GM08714 (cell line): Measurements from ENCODE around the gene UBE2N.
"Not testable (repeated sequence)": the region's sequence is repeated elsewhere in the genome, so short reads cannot be mapped to it uniquely, and the experiment has no call there.

Experiments
- H3K4me3 ChIP-seq: fragments of 200-500 bp; sonication (Bioruptor generic); 2 replicates; pipeline ENCODE4 v1.5.1; 2014; ENCODE audit warnings: mild to moderate bottlenecking, low read length, inconsistent platforms
- ZNF274 ChIP-seq: IDR thresholded peaks from 2 replicates; pipeline ENCODE4 v1.6.1; 2012; ENCODE audit warnings: mild to moderate bottlenecking, low read depth, low read length

UBE2N gene

DNA sequence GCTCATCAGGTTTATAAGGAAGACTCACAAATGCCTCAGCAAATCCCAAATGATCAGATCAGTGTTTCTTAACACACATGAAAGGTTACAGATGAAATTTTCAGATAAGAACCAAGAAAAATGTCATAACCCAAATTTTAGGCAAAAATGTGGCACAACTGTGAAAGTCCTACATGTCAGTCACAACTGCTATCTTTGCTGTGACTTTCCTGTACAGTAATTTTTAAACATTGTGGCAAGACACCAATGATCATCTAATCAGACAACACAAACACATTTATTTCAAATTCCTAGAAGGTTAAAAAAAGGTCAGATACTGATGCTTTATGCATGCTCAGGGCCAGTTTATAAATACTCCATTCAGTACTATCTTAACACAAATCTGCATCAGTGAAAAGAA lies 32.9 kb downstream of the UBE2N start:
- no peak overlapping the region for H3K4me3 ChIP-seq
- TF ChIP-seq ZNF274 = no peak

DNA sequence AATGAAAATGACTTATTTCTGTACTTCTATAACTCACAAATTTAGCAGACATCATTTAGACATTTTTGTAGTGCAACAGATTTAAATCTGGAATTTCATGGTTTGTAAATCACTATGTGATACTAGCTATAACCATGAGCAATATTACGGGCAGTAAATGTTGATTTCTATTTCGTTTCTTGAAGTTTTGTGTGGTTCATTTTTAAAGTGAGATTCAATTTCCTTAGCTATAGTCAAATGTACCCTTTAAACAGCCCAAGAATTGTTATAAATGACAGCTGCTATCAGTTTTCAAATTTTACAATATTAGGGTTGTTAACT lies 33.8 kb downstream of the UBE2N start:
- no peak overlapping the region for H3K4me3 ChIP-seq
- no peak for TF ChIP-seq ZNF274

GRCh38 chr12:93407054-93407962 lies 34.4 kb downstream of the UBE2N start:
- no peak for TF ChIP-seq ZNF274
- no peak overlapping the region for H3K4me3 ChIP-seq

DNA sequence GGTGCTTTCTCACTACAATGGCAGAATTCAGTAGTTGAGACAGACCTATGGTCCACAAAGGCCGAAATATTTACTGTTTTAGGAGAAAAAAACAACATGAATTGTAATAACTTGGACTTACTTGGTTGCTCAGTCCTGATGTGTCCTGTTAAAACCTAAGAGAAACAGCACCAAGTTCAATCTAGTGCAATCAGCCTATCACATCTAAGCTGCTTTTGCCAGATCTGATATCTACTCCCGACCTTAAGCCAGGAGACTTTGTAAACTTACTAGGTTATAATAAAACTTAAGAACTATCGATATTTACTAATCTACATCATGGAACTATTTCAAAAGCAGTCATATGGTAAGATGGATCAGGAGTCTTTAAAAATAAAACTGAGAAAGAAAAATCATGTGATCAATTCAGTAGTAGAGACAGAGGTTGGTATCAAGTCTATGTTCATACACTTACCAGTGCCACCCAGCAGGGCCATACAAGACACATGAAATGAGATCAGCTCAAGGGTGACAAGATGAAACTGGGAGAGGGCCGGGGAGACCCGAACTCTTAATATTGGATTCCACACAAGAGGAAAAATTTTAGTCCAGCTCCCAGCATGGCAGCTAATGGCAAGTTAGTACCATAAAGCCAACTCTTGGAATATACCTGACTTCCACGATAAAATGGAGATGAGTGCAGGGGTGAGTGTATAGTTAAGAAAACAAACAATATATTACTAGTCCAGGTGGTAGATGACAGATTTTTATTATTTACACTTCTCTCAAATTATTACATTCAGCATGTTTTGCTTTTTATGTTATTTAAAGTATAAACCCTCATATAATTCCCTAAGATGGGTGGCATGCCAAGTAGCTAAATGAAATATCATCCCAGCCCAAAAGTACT lies 36.5 kb downstream of the UBE2N start:
- no peak overlapping the region for H3K4me3 ChIP-seq
- no peak for TF ChIP-seq ZNF274

- no peak for TF ChIP-seq ZNF274
- H3K4me3 ChIP-seq = no peak overlapping the region
Observed at GRCh38 chr12:93403988-93404803, 37.6 kb downstream of the UBE2N start.

DNA sequence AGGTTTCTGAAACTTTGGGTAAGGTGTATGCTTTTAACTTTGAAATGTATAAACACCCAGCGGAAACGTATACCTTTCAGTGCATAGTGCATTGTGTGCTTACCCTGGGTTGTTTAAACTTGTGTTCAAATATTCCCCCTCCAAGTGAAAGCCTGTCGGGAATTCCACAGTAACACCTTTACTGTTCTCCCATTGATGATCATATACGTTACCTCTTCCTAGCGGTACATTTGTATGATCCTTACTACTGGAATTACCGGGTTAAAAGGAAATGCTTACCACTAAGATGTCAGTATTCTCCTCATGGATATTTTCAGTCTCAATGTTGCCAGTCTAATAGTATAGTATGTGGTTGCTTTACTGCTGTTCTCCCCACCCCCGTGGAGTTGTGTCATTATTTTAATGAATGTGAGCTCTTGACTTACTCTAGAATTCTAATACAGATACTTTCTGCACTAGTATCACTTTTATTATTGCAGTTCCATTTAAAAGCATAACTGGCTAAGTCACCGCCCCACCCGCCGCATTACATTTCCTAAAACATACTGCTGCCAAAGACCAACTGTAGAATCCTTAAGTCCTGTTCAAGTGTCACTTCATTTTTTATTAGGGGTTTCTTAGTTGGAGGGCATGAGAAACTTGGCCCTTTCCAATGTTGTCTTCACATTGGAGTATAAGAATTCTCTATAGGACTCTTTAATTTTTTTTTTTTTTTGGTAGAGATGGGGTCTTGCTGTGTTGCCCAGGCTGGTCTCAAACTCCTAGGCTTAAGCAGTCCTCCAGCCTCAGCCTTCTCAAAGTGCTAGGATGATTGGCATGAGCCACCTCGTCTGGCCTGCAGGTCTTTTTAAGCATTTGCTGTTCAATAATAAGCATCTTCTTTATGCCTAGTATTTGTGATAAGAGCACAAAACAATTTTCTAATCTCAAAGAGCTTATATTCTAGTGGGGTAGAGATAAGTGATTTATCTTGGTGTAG lies 39.1 kb downstream of the UBE2N start:
- no peak overlapping the region for H3K4me3 ChIP-seq
- no peak for TF ChIP-seq ZNF274

GRCh38 chr12:93399183-93399863 lies 42.4 kb downstream of the UBE2N start:
- not testable (repeated sequence) for H3K4me3 ChIP-seq

- H3K4me3 ChIP-seq = no peak overlapping the region
- TF ChIP-seq ZNF274 = no peak
Observed at GRCh38 chr12:93397412-93397811, 44.3 kb downstream of the UBE2N start.

DNA sequence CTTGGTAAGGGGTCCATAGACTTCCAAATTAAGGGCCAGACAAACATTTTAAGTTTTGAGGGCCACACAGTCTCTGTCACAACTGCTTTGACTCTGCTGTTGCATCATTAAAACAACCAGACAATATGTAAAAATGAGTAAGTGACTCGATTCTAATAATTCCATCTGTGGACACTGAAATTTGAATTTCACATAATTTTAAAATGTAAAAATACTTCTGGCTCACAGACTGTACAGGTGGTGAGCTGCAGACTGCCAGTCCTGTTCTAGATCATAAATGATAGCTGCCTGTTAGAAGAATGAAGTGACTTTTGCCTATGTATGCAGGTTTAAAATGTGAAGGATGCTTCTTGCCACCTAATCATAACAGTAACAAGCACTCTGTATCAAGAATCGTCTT lies 48.3 kb downstream of the UBE2N start:
- no peak overlapping the region for H3K4me3 ChIP-seq
- TF ChIP-seq ZNF274 = no peak

- no peak for TF ChIP-seq ZNF274
- H3K4me3 ChIP-seq = no peak overlapping the region
Observed at GRCh38 chr12:93390549-93391297, 51.0 kb downstream of the UBE2N start.

DNA sequence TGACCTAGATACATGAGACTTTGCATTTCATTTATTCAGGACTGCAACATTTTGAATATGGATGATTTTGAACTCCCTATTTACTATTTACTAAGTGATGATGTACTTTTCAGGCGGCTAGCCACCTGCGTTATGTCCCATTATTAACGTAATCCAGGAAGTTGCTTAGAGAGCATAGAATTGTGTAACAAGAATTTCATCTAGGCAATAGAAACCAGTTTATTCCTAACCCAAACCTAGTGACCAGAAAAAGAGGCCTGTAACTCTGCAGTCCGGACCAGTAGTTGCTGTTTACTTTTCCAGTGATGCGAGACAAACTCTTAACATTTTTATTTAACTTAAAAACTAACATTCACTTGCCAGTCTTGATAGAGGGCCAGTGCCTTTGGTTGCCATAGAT lies 51.7 kb downstream of the UBE2N start:
- no peak overlapping the region for H3K4me3 ChIP-seq

GRCh38 chr12:93387780-93388179 lies 54.0 kb downstream of the UBE2N start:
- TF ChIP-seq ZNF274 = no peak
- H3K4me3 ChIP-seq = no peak overlapping the region

More for the DNA sequence above, 51.7 kb downstream of the UBE2N start:
- TF ChIP-seq ZNF274 = no peak

DNA sequence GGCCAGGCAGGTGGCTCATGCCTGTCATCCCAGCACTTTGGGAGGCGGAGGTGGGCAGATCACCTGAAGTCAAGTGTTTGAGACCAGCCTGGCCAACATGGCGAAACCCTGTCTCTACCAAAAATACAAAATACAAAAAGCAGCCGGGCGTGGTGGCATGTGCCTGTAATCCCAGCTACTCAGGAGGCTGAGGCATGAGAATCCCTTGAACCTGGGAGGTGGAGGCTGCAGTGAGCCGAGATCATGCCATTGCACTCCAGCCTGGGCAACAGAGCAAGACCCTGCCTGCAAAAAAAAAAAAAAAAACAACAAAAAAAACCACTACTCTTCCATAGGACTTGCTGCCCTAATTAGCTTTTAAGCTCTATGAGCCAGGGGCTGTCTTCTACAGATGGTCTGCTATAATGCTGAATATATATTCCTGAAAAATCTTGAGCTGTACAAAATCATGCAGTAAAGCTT lies 59.7 kb downstream of the UBE2N start:
- not testable (repeated sequence) for H3K4me3 ChIP-seq
